HL-60 (cell line): Measurements from ENCODE around the gene MAGEC1.

ENCODE experiments used
- DNase-seq, 2 experiments: peaks; one replicate each; pipeline ENCODE4 v3.0.0-alpha.2; 2010 to 2020; ENCODE audit warnings: low read depth in 1 of 2, low spot score in 1 of 2
- H3K27ac ChIP-seq: fragments of 250-450 bp; sonication (Bioruptor Pico); replicated peaks from 2 replicates; pipeline ENCODE4 v1.5.1; 2020; ENCODE audit warnings: mild to moderate bottlenecking, moderate library complexity
- H3K27me3 ChIP-seq: fragments of 250-450 bp; sonication (Bioruptor Pico); 2 replicates; pipeline ENCODE4 v1.5.1; 2021; ENCODE audit warnings: mild to moderate bottlenecking, moderate library complexity; ENCODE audit not compliant: insufficient read depth, poor library complexity, severe bottlenecking
- H3K4me3 ChIP-seq: replicated peaks from 2 replicates; pipeline ENCODE4 v1.5.1; 2011; ENCODE audit warnings: mild to moderate bottlenecking, control low read depth, low read length; ENCODE audit not compliant: insufficient read depth
- GABPA ChIP-seq: IDR thresholded peaks from 2 replicates; pipeline ENCODE4 v1.6.1; 2012; ENCODE audit warnings: low read depth
- POLR2AphosphoS5 ChIP-seq: IDR thresholded peaks from 2 replicates; pipeline ENCODE4 v1.6.1; 2012; ENCODE audit warnings: low read depth
- SPI1 ChIP-seq: IDR thresholded peaks from 2 replicates; pipeline ENCODE4 v1.6.1; 2012; ENCODE audit warnings: low read depth, mild to moderate bottlenecking, borderline replicate concordance
- TF ChIP-seq, protein P1 (sequence below): IDR thresholded peaks from one replicate; pipeline ENCODE4 v1.5.1; 2011; ENCODE audit warnings: low read length, control low read depth, inconsistent platforms; ENCODE audit not compliant: insufficient read depth
- TF ChIP-seq, protein P2 (sequence below): IDR thresholded peaks from 2 replicates; pipeline ENCODE4 v1.6.1; 2012; ENCODE audit warnings: low read depth; ENCODE audit not compliant: insufficient replicate concordance

Gene MAGEC1

DNA sequence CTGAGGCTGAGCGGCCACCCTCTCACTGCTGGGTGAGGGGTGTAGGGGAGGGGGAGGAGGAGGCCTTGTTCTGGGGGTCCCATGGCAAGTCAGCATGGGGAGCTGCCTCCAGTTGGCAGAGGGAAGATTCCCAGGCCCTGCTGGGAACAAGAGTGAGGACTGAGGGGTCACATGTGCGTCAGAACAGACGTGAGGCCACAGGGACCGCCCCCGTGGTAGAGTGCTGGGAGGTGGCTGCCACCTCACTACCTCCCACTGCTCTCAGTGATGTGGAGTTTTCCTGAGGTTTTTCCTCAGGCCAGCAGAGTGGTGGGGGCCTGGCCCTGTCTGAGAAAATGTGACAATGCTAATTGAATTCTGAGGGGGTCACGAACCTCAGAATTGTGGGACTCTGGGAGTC, 568 bp downstream of the MAGEC1 start:
- DNase-seq = no peak
- Histone ChIP-seq H3K27me3 (no peaks in the 10 kb centered on the region), H3K4me3 (no peak overlapping the region), H3K27ac (no peak overlapping the region)
- TF ChIP-seq, protein P1, sequence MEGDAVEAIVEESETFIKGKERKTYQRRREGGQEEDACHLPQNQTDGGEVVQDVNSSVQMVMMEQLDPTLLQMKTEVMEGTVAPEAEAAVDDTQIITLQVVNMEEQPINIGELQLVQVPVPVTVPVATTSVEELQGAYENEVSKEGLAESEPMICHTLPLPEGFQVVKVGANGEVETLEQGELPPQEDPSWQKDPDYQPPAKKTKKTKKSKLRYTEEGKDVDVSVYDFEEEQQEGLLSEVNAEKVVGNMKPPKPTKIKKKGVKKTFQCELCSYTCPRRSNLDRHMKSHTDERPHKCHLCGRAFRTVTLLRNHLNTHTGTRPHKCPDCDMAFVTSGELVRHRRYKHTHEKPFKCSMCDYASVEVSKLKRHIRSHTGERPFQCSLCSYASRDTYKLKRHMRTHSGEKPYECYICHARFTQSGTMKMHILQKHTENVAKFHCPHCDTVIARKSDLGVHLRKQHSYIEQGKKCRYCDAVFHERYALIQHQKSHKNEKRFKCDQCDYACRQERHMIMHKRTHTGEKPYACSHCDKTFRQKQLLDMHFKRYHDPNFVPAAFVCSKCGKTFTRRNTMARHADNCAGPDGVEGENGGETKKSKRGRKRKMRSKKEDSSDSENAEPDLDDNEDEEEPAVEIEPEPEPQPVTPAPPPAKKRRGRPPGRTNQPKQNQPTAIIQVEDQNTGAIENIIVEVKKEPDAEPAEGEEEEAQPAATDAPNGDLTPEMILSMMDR = no peak

DNA sequence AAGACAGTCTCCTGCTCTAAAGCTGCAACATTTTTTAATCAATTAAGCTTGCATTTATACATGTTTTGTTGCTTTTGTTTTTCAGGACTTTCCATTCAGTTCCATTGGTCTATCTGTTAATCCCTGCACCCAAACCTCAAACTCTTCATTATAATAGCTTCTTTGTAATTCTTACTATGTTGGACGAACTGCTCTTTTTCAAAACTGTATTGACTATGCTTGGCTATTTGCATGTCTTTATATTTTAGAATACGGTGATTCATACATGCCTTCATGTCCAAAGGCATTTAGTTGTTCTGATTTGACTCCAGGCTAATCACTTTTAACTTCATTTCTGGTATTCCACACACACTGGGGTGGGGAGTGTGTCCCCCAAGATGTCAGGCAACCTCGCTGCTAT, 14.1 kb downstream of the MAGEC1 start:
- Histone ChIP-seq H3K4me3 (no peak overlapping the region), H3K27me3 (no peaks in the 10 kb centered on the region), H3K27ac (no peak overlapping the region)
- no peak for DNase-seq
- TF ChIP-seq POLR2AphosphoS5 (no peak), GABPA (no peak), SPI1 (no peak)
- TF ChIP-seq, protein P2, sequence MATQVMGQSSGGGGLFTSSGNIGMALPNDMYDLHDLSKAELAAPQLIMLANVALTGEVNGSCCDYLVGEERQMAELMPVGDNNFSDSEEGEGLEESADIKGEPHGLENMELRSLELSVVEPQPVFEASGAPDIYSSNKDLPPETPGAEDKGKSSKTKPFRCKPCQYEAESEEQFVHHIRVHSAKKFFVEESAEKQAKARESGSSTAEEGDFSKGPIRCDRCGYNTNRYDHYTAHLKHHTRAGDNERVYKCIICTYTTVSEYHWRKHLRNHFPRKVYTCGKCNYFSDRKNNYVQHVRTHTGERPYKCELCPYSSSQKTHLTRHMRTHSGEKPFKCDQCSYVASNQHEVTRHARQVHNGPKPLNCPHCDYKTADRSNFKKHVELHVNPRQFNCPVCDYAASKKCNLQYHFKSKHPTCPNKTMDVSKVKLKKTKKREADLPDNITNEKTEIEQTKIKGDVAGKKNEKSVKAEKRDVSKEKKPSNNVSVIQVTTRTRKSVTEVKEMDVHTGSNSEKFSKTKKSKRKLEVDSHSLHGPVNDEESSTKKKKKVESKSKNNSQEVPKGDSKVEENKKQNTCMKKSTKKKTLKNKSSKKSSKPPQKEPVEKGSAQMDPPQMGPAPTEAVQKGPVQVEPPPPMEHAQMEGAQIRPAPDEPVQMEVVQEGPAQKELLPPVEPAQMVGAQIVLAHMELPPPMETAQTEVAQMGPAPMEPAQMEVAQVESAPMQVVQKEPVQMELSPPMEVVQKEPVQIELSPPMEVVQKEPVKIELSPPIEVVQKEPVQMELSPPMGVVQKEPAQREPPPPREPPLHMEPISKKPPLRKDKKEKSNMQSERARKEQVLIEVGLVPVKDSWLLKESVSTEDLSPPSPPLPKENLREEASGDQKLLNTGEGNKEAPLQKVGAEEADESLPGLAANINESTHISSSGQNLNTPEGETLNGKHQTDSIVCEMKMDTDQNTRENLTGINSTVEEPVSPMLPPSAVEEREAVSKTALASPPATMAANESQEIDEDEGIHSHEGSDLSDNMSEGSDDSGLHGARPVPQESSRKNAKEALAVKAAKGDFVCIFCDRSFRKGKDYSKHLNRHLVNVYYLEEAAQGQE = no peak
- TF ChIP-seq, protein P1 = no peak

DNA sequence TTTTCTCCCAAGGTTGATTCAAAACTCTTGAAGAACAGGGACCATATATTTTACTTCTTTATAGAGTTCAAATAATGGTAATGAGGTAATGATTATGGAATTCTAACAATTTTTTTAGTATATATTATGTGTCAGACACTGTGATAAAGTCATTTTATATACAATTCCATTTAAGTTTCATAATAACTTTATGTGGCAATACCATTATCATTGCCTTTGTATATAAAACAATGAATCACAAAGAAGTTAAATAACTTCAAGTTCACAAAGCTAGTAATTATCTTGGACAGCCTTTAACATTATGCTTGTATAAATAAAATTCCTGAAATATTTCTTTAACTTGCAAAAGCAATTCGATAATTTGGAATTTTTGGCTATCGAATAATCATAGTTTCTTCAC, 20.6 kb downstream of the MAGEC1 start:
- Histone ChIP-seq H3K27ac (no peak overlapping the region), H3K27me3 (no peaks in the 10 kb centered on the region), H3K4me3 (no peak overlapping the region)
- DNase-seq = no peak
- TF ChIP-seq GABPA (no peak), SPI1 (no peak), POLR2AphosphoS5 (no peak)
- TF ChIP-seq, protein P2 = no peak
- TF ChIP-seq, protein P1 = no peak

DNA sequence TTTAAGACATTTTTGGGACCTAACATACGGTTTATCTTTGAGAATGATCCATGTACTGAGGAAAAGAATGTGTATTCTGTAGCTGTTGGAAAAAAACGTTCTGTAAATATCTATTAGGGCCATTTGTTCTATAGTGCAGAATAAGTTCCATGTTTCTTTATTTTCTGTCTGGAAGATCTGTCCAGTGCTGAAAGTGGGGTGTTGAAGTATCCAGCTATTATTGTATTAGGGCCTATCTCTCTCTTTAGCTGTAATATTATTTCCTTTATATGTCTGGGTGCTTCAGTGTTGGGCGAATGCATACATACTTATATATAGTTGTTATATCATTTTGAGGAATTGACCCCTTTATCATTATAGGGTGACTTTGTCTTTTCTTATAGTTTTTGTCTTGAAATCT, 24.7 kb downstream of the MAGEC1 start:
- no peak overlapping the region for H3K27ac ChIP-seq
- no peaks in the 10 kb centered on the region for H3K27me3 ChIP-seq
- no peak for DNase-seq
- no peak for TF ChIP-seq GABPA
- TF ChIP-seq, protein P2 = peak; percentile 60
- H3K4me3 ChIP-seq = no peak overlapping the region
